ENCODE data around the gene P2RX4. TPM values are rescaled to one million over a fixed set of nuclear protein-coding genes. Genes with fewer than 3 reads are reported as not detected.

The P2RX4 gene
- total RNA-seq, 1 experiment from 2014 or later = 8.1 TPM

DNA sequence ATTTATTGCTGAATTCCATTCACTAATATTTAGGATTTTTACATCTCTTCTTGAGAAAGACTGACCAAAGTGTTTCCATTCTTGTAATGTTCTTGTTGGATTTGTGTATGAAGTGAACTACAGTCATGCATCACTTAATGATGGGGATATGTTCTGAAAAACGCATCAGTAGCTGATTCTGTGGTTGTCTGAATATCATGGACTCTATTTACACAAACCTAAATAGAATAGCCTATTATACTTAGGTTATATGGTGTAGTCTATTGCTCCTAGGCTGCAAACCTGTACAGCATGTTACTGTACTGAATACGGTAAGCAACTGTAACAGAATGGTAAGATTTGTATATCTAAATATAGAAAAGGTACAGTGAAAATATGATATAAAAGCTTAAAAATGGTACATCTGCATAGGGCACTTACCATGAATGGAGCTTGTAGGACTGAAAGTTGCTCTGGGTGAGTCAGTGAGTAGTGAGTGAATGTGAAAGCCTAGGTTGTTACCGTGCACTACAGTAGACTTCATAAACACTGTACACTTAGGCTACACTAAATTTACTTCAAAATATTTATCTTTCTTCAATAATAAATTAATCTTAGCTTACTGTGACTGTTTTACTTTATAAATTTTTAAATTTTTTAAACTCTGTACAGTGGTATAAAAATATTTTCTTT, 27.6 kb upstream of the P2RX4 start:
- Mint-ChIP-seq H3K4me1 (no peaks in the 10 kb centered on the region), H3K36me3 (ENCODE audit: insufficient read depth in 1 of 3, low read depth in 3 of 3) (no peaks in the 10 kb centered on the region), H3K9me3 (no peaks in the 10 kb centered on the region), H3K27me3 (ENCODE audit: low read depth) (no peaks in the 10 kb centered on the region), H3K4me3 (no peak overlapping the region), H3K27ac (no peak overlapping the region)
- H4K20me1 ChIP-seq (ENCODE audit: control insufficient read depth, insufficient read depth, insufficient read length) = no peaks in the 10 kb centered on the region
- no peak overlapping the region for H3K4me2 ChIP-seq (ENCODE audit: insufficient read depth, insufficient read length, low read length)
- no peaks in the 10 kb centered on the region for H3K23me2 ChIP-seq (ENCODE audit: insufficient read length, low read depth, low read length, poor library complexity, severe bottlenecking)
- no peak overlapping the region for H3K27ac ChIP-seq (ENCODE audit: insufficient read length, low read depth, low read length)
- no peaks in the 10 kb centered on the region for H3K79me1 ChIP-seq (ENCODE audit: insufficient read depth, low read depth, low read length, poor library complexity, severe bottlenecking)
- no peak overlapping the region for H3K14ac ChIP-seq (ENCODE audit: insufficient read depth, low read length)
- WGBS (ENCODE audit: extremely low coverage, insufficient read length, low lambda C conversion rate) = no CpG with 5 or more reads among the region's 3 CpGs
- H2AFZ ChIP-seq (ENCODE audit: low read length) = no peak overlapping the region
- no peak overlapping the region for H3K18ac ChIP-seq (ENCODE audit: insufficient read length, low read depth, low read length)
- no peak overlapping the region for H2BK5ac ChIP-seq (ENCODE audit: insufficient read length, low read length)
- no peak overlapping the region for H3K4ac ChIP-seq (ENCODE audit: low read depth, low read length)
- no peaks in the 10 kb centered on the region for H3K9me3 ChIP-seq (ENCODE audit: control insufficient read depth, low read depth, low read length)
- no peak overlapping the region for H4K8ac ChIP-seq (replicated peaks; ENCODE audit: insufficient read length, low read depth, low read length)
- H2BK12ac ChIP-seq (ENCODE audit: insufficient read length, low read depth, low read length) = no peak overlapping the region
- H3K79me2 ChIP-seq (ENCODE audit: insufficient read depth, low read length) = no peaks in the 10 kb centered on the region
- DNase-seq = no peak
- no peak overlapping the region for H3T11ph ChIP-seq (ENCODE audit: low read length)
- no peaks in the 10 kb centered on the region for H3K4me1 ChIP-seq (ENCODE audit: insufficient read depth, low read length)
- H2AK5ac ChIP-seq (ENCODE audit: insufficient read length, low read length) = no peak overlapping the region
- no peak overlapping the region for H4K5ac ChIP-seq (ENCODE audit: insufficient read length, low read depth, low read length)
- no peaks in the 10 kb centered on the region for H3K27me3 ChIP-seq (ENCODE audit: insufficient read depth, low read length)
- H2BK15ac ChIP-seq (ENCODE audit: low read depth, low read length) = no peak overlapping the region
- TF ChIP-seq CTCF (conservative IDR thresholded peaks at IDR 0.05) = no peak
- H3K9ac ChIP-seq (ENCODE audit: extremely low read depth, insufficient read length, low read length) = no peak overlapping the region
- no peak overlapping the region for H4K91ac ChIP-seq (ENCODE audit: insufficient read length, low read depth, low read length)
- H2BK120ac ChIP-seq (ENCODE audit: low read depth, low read length, poor library complexity, severe bottlenecking) = no peak overlapping the region
- no peak overlapping the region for H3K56ac ChIP-seq (ENCODE audit: insufficient read length, low read depth, low read length)
- H3K23ac ChIP-seq (ENCODE audit: insufficient read length, low read depth, low read length) = no peak overlapping the region
- H2BK20ac ChIP-seq (ENCODE audit: low read depth, low read length, poor library complexity, severe bottlenecking) = no peak overlapping the region

Measured in H9 (cell line).